HEK293T (cell line): Measurements from ENCODE around the gene ATXN2.
A peak's percentile ranks its signal among the peaks of the same experiment; 100 is the strongest.
"Not testable (repeated sequence)": the region's sequence is repeated elsewhere in the genome, so short reads cannot be mapped to it uniquely, and the experiment has no call there.

Source experiments
- CTCF ChIA-PET: fragments of 350-600 bp; formaldehyde crosslinking; extraction: SDS; loops from one replicate; lab custom pipeline; 2021; ENCODE audit warnings: antibody characterized with exemption, inconsistent platforms; lab: Yijun Ruan, JAX
- POLR2A ChIA-PET: fragments of 350-600 bp; formaldehyde crosslinking; extraction: SDS; loops from one replicate; lab custom pipeline; 2020; ENCODE audit warnings: antibody characterized with exemption, inconsistent platforms; lab: Yijun Ruan, JAX
- DNase-seq: peaks from one replicate; pipeline ENCODE4 v3.0.0; 2012; ENCODE audit warnings: mixed read lengths; ENCODE audit errors: extremely low spot score
- ARNT ChIP-seq: fragments of 450-650 bp; IDR thresholded peaks from 2 replicates; pipeline ENCODE4 v1.6.1; 2017; ENCODE audit warnings: mild to moderate bottlenecking
- BHLHE40 ChIP-seq: fragments of 450-650 bp; IDR thresholded peaks from 2 replicates; pipeline ENCODE4 v1.6.1; 2016; ENCODE audit warnings: mild to moderate bottlenecking, moderate library complexity, borderline replicate concordance
- CTBP1 ChIP-seq: fragments of 450-650 bp; IDR thresholded peaks from 2 replicates; pipeline ENCODE4 v1.6.1; 2016; ENCODE audit warnings: borderline replicate concordance
- ELF4 ChIP-seq: fragments of 450-650 bp; IDR thresholded peaks from 2 replicates; pipeline ENCODE4 v1.6.1; 2017; ENCODE audit warnings: antibody characterized with exemption
- FOXA1 ChIP-seq: fragments of 450-650 bp; IDR thresholded peaks from 2 replicates; pipeline ENCODE4 v1.6.1; 2016; ENCODE audit warnings: mild to moderate bottlenecking
- FOXK2 ChIP-seq: fragments of 450-650 bp; IDR thresholded peaks from 2 replicates; pipeline ENCODE4 v1.6.1; 2016; ENCODE audit warnings: mild to moderate bottlenecking
- FOXM1 ChIP-seq: fragments of 450-650 bp; IDR thresholded peaks from 2 replicates; pipeline ENCODE4 v1.6.1; 2017; ENCODE audit warnings: mild to moderate bottlenecking, borderline replicate concordance
- HDGF ChIP-seq: fragments of 450-650 bp; IDR thresholded peaks from 2 replicates; pipeline ENCODE4 v1.6.1; 2017; ENCODE audit warnings: antibody characterized with exemption, borderline replicate concordance
- L3MBTL2 ChIP-seq: fragments of 450-650 bp; conservative IDR thresholded peaks from 2 replicates; pipeline ENCODE4 v1.6.1; 2016; ENCODE audit warnings: mild to moderate bottlenecking
- LEF1 ChIP-seq: fragments of 450-650 bp; IDR thresholded peaks from 2 replicates; pipeline ENCODE4 v1.6.1; 2017; ENCODE audit warnings: mild to moderate bottlenecking, borderline replicate concordance
- NFRKB ChIP-seq: fragments of 450-650 bp; IDR thresholded peaks from 2 replicates; pipeline ENCODE4 v1.6.1; 2016; ENCODE audit warnings: mild to moderate bottlenecking, moderate library complexity
- SP1 ChIP-seq: fragments of 450-650 bp; IDR thresholded peaks from 2 replicates; pipeline ENCODE4 v1.6.1; 2017
- SUZ12 ChIP-seq: fragments of 450-650 bp; IDR thresholded peaks from 2 replicates; pipeline ENCODE4 v1.6.1; 2016; ENCODE audit warnings: mild to moderate bottlenecking
- TARDBP ChIP-seq: fragments of 450-650 bp; IDR thresholded peaks from 2 replicates; pipeline ENCODE4 v1.6.1; 2016
- ZNF384 ChIP-seq: fragments of 450-650 bp; IDR thresholded peaks from 2 replicates; pipeline ENCODE4 v1.6.1; 2016
- TF ChIP-seq, protein P1 (sequence below): fragments of 450-650 bp; IDR thresholded peaks from 2 replicates; pipeline ENCODE4 v1.6.1; 2016

ATXN2 gene

GRCh38 chr12:111599453-111600204 lies 514 bp upstream of the ATXN2 start:
- CTCF ChIA-PET, result no interaction called here
- TF ChIP-seq LEF1, result peak; percentile 21; the same call in 1 of the 2 replicates
- TF ChIP-seq FOXM1, result peak; percentile 53; the same call in 1 of the 2 replicates
- TF ChIP-seq BHLHE40, result no peak
- no peak for TF ChIP-seq CTBP1
- TF ChIP-seq ARNT, result peak; percentile 59; the same call in 1 of the 2 replicates
- TF ChIP-seq TARDBP, result no peak
- no peak for TF ChIP-seq FOXA1
- no peak for TF ChIP-seq NFRKB
- no peak for TF ChIP-seq FOXK2
- no peak for TF ChIP-seq SP1
- TF ChIP-seq ZNF384, result no peak
- TF ChIP-seq, protein P1, sequence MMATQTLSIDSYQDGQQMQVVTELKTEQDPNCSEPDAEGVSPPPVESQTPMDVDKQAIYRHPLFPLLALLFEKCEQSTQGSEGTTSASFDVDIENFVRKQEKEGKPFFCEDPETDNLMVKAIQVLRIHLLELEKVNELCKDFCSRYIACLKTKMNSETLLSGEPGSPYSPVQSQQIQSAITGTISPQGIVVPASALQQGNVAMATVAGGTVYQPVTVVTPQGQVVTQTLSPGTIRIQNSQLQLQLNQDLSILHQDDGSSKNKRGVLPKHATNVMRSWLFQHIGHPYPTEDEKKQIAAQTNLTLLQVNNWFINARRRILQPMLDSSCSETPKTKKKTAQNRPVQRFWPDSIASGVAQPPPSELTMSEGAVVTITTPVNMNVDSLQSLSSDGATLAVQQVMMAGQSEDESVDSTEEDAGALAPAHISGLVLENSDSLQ, result peak; percentile 41; the same call in 1 of the 2 replicates
- TF ChIP-seq L3MBTL2, result peak; percentile 65
- TF ChIP-seq ELF4, result peak; percentile 62
- TF ChIP-seq SUZ12, result no peak
- peak; percentile 85 for DNase-seq
- POLR2A ChIA-PET, result interaction anchor here (0.6 kb wide), 1 partner anchor 8 kb away, joined by 4 read pairs; no protein-coding TSS in a partner anchor

DNA sequence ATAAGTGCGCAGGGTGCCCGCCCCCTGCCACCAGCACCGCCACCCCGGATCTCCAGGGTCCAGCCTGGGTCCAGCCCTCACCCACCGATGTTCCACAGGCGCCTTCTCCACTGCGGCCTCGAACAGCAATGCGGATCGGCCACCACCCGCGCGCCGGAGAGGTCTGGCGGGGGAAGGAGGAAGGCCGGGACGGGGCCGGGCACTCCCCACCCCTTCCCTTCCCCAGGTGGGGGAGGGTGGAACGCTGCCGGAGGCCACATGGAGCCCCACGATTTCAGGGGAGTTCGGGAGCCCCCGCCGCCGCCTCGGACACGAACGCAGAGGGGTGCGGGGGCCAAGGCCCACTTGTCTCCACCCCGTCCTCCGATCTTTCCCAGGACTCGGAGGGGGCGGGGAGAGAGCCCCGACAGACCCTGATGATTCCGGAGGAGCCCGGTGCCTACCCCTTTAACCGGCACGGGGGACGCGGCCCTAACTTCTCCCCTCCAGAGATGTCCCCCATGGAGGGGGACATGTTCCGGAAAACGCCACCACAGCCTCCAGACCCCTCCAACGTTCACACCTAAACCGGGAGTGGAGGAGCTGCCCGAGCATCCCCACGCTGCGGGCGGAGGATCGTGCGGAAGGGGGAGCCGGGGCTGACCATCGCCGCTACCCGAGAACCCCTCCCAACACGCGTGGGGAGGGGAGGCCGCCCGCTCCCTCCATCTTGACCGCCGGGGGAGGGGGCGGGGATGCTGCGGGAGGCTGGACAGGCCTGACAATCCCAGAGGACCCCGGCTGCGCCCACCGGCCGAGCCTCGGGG lies 1.1 kb downstream of the ATXN2 start:
- POLR2A ChIA-PET, result no interaction called here
- CTCF ChIA-PET, result no interaction called here
- peak; percentile 44 for DNase-seq
- TF ChIP-seq FOXM1 (0 out of 2 replicates have a peak, but pooled peaks have one; percentile 32), LEF1 (no peak), NFRKB (no peak), L3MBTL2 (no peak), FOXK2 (no peak)
- TF ChIP-seq, protein P1, result no peak

DNA sequence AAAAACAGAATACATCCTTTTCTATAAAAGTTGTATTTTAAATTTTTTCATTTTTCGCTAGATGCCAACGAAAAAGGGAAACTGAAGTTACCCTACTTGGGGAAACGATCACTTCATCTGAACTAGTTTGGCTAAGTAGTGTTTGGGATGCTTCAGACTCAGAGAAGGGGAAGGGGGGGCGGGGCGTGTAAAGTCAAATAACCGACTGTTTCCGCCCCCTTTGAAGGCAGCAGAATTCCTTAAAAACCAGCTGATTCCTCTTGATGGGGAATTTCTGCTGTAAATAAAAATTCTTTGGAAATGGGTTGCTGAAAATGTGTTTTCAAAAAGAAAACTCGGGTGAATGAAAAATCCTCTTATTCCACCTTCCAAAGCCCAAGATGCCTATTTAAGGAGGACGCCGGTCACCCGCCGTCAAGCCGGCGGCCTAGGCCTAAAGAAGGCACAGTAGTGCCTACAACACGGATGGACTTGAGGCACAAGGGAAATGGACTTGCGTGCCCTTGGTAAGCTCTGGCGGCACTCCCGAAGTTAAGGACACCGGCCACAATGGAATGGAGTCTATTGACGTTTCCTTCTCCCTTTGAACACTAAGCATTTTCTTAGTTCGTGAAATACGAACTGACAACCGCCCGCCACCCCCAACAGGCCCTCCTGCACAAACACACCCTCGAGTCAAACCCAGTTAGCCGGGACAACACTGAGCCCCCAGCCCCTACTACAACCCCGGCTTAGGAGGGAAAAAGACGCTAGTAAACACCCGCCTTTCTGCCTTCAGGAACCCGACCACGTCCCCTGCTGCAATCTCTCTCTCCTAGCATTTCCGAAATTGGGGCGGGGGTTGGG lies 1.9 kb downstream of the ATXN2 start:
- CTCF ChIA-PET, result no interaction called here
- POLR2A ChIA-PET, result no interaction called here

DNA sequence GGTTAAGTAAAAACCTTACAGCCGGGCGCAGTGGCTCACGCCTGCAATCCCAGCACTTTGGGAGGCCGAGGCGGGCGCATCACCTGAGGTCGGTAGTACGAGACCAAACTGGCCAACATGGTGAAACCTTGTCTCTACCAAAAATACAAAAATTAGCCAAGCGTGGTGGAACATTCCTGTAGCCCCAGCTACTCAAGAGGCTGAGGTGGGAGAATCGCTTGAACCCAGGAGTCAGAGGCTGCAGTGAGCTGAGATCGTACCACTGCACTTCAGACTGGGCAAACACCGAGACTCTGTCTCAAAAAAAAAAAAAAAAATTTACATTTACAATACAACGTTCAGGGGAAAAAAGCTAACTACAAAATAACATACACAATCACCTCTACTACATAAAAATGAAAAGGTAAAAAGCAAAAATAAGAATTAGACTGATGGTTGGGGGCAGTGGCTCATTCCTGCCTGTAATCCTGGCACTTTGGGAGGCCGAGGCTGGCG lies 3.7 kb downstream of the ATXN2 start:
- POLR2A ChIA-PET, CTCF ChIA-PET, DNase-seq: not testable (repeated sequence)
- TF ChIP-seq ZNF384, result peak; percentile 84

More for the DNA sequence above, 1.9 kb downstream of the ATXN2 start:
- TF ChIP-seq ZNF384 (no peak), ARNT (no peak), LEF1 (no peak), SUZ12 (no peak), HDGF (no peak), SP1 (no peak), TARDBP (no peak), L3MBTL2 (no peak), NFRKB (no peak), BHLHE40 (no peak), CTBP1 (no peak), FOXK2 (no peak)
- TF ChIP-seq, protein P1, result no peak
- DNase-seq, result peak; percentile 48

DNA sequence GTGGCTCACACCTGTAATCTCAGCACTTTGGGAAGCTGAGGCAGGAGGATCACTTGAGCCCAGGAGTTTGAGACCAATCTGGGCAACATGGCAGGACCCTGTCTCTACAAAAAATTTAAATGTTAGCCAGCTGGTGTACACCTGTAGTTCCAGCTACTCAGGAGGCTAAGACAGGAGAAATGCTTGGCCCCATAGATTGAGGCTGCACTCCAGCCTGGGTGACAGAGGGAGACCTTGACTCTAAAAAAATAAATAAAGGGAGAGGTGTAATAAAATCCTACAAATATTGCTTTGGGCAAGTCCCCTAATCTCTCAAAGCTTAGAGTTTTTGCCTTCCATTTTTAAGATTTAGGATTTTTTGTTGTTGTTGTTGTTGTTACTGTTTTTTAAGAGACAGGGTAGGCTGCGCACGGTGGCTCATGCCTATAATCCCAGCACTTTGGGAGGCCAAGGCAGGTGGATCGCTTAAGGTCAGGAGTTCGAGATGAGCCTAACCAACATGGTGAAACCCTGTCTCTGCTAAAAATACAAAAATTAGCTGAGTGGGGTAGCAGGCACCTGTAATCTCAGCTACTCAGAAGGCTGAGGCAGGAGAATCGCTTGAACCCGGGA lies 7.6 kb downstream of the ATXN2 start:
- DNase-seq, CTCF ChIA-PET, POLR2A ChIA-PET: not testable (repeated sequence)
